GM23338 (cell line): Measurements from ENCODE around the gene PRR12. TPM values are rescaled to one million over a fixed set of nuclear protein-coding genes. Genes with fewer than 3 reads are reported as not detected.

ENCODE experiments used
- ATAC-seq: fragments of 200-7000 bp; cut with Tn5 transposase; 3 replicates; pipeline ENCODE4 v1.9.1; 2020
- DNase-seq: peaks from one replicate; pipeline ENCODE4 v3.0.0-alpha.2; 2015; ENCODE audit warnings: low spot score
- H2AFZ ChIP-seq: fragments of 200-600 bp; sonication (generic); 2 replicates; pipeline ENCODE4 v1.8.0; 2016; ENCODE audit warnings: antibody characterized with exemption, mild to moderate bottlenecking, moderate library complexity
- H3F3A ChIP-seq: fragments of 200-600 bp; sonication (generic); replicated peaks from 2 replicates; pipeline ENCODE4 v1.8.0; 2017; ENCODE audit warnings: antibody characterized with exemption, mixed run types, low read depth
- H3K27ac ChIP-seq: fragments of 200-600 bp; sonication (generic); 2 replicates; pipeline ENCODE4 v1.6.1; 2016; ENCODE audit warnings: low read depth
- H3K27me3 ChIP-seq: fragments of 200-600 bp; sonication (generic); 2 replicates; pipeline ENCODE4 v1.8.0; 2016; ENCODE audit warnings: mild to moderate bottlenecking, mixed run types, moderate library complexity; ENCODE audit not compliant: insufficient read depth
- H3K36me3 ChIP-seq: fragments of 200-600 bp; sonication (generic); 2 replicates; pipeline ENCODE4 v1.8.0; 2016; ENCODE audit warnings: mild to moderate bottlenecking; ENCODE audit not compliant: insufficient read depth
- H3K4me1 ChIP-seq: fragments of 200-600 bp; sonication (generic); 2 replicates; pipeline ENCODE4 v1.8.0; 2016; ENCODE audit warnings: mild to moderate bottlenecking, moderate library complexity; ENCODE audit not compliant: insufficient read depth
- H3K4me2 ChIP-seq: fragments of 200-600 bp; sonication (generic); 2 replicates; pipeline ENCODE4 v1.7.1; 2017; ENCODE audit warnings: mixed run types
- H3K4me3 ChIP-seq: fragments of 200-600 bp; sonication (generic); 2 replicates; pipeline ENCODE4 v1.6.1; 2016; ENCODE audit warnings: mixed run types
- H3K79me2 ChIP-seq: fragments of 200-600 bp; sonication (generic); replicated peaks from 2 replicates; pipeline ENCODE4 v1.8.0; 2017; ENCODE audit warnings: mild to moderate bottlenecking; ENCODE audit not compliant: insufficient read depth
- H3K9me2 ChIP-seq: fragments of 200-600 bp; sonication (generic); 2 replicates; pipeline ENCODE4 v1.8.0; 2017; ENCODE audit not compliant: insufficient read depth
- H4K20me1 ChIP-seq: fragments of 200-600 bp; sonication (generic); replicated peaks from 2 replicates; pipeline ENCODE4 v1.8.0; 2017; ENCODE audit warnings: mild to moderate bottlenecking; ENCODE audit not compliant: insufficient read depth
- H3K27ac Mint-ChIP-seq: 2 replicates; pipeline ENCODE4 v1.8.0; 2020; ENCODE audit warnings: inconsistent platforms, mild to moderate bottlenecking, moderate library complexity, mixed read lengths
- H3K27me3 Mint-ChIP-seq: 3 replicates; pipeline ENCODE4 v1.8.0; 2022; ENCODE audit warnings: low read depth, mild to moderate bottlenecking, moderate library complexity, mixed read lengths, inconsistent platforms; ENCODE audit not compliant: insufficient read depth, poor library complexity
- H3K36me3 Mint-ChIP-seq: 3 replicates; pipeline ENCODE4 v1.8.0; 2021; ENCODE audit warnings: low read depth, mild to moderate bottlenecking, inconsistent platforms, moderate library complexity, mixed read lengths
- H3K4me1 Mint-ChIP-seq: 3 replicates; pipeline ENCODE4 v1.8.0; 2020; ENCODE audit warnings: mild to moderate bottlenecking, inconsistent platforms, mixed read lengths
- H3K4me3 Mint-ChIP-seq: 3 replicates; pipeline ENCODE4 v1.8.0; 2021; ENCODE audit warnings: moderate library complexity, mild to moderate bottlenecking, inconsistent platforms, mixed read lengths
- H3K9me3 Mint-ChIP-seq: 3 replicates; pipeline ENCODE4 v1.8.0; 2020; ENCODE audit warnings: moderate library complexity, mild to moderate bottlenecking, inconsistent platforms, mixed read lengths
- EZH2phosphoT487 ChIP-seq: fragments of 200-600 bp; sonication (generic); IDR thresholded peaks from one replicate; pipeline ENCODE4 v1.8.1; 2018; ENCODE audit warnings: antibody characterized with exemption; ENCODE audit not compliant: unreplicated experiment
- JUNB ChIP-seq: IDR thresholded peaks from one replicate; pipeline ENCODE4 v1.6.1; 2016; ENCODE audit warnings: antibody characterized with exemption; ENCODE audit not compliant: unreplicated experiment
- NANOG ChIP-seq: IDR thresholded peaks from 2 replicates; pipeline ENCODE4 v1.6.1; 2016; ENCODE audit warnings: antibody characterized with exemption, borderline replicate concordance
- STAT1 ChIP-seq: IDR thresholded peaks from one replicate; pipeline ENCODE4 v1.6.1; 2016; ENCODE audit warnings: antibody characterized with exemption; ENCODE audit not compliant: unreplicated experiment
- ZNF114 ChIP-seq: fragments of 250-450 bp; sonication (Bioruptor Pico); IDR thresholded peaks from 2 replicates; pipeline ENCODE4 v1.5.0; 2020; ENCODE audit warnings: mild to moderate bottlenecking, moderate library complexity
- ZNF331 ChIP-seq: fragments of 250-450 bp; sonication (Bioruptor Pico); IDR thresholded peaks from 2 replicates; pipeline ENCODE4 v1.5.0; 2020; ENCODE audit warnings: low read depth, mild to moderate bottlenecking, moderate library complexity
- polyA plus RNA-seq: library from polyadenylated mRNA; unstranded; fragments of >200 nt; fragmentation: Nextera tagmentation; extraction: Ambion mirVana; gene quantifications from 2 replicates; pipeline ENCODE4 v1.2.1, GENCODE V29; 2016
- total RNA-seq: library from RNA; depleted of rRNA; stranded (reverse); fragments of >200 nt; shearing (Covaris generic); gene quantifications from 2 replicates; pipeline ENCODE4 v1.2.3, GENCODE V29; 2014
- TF ChIP-seq, protein P1 (sequence below): fragments of 250-450 bp; sonication (Bioruptor Pico); IDR thresholded peaks from 2 replicates; pipeline ENCODE4 v1.5.0; 2020; ENCODE audit warnings: mild to moderate bottlenecking, moderate library complexity

The PRR12 gene
- total and polyA plus RNA-seq, 2 experiments from 2014 or later = 8.6 to 41.6 TPM

GRCh38 chr19:49651820-49652550 lies 61.0 kb downstream of the PRR12 start:
- Histone ChIP-seq H3K9me2 (no peaks in the 10 kb centered on the region), H3K27ac (no peak overlapping the region), H3K79me2 (no peaks in the 10 kb centered on the region), H3K4me3 (no peak overlapping the region), H3K4me2 (no peak overlapping the region), H3F3A (no peaks in the 10 kb centered on the region; the same call in 1 of the 2 replicates), H4K20me1 (no peaks in the 10 kb centered on the region; the same call in none of the 2 replicates), H3K36me3 (peaks cover 13% of the 10 kb centered on the region), H3K4me1 (no peaks in the 10 kb centered on the region), H3K27me3 (no peaks in the 10 kb centered on the region), H2AFZ (no peak overlapping the region)
- ATAC-seq (no peak; the same call in 2 of the 3 replicates), DNase-seq (peak; percentile 31)
- H3K27ac Mint-ChIP-seq = no peak overlapping the region
- TF ChIP-seq NANOG = no peak
- TF ChIP-seq ZNF114 (CRISPR knock-in tag) = no peak
- TF ChIP-seq, protein P1, sequence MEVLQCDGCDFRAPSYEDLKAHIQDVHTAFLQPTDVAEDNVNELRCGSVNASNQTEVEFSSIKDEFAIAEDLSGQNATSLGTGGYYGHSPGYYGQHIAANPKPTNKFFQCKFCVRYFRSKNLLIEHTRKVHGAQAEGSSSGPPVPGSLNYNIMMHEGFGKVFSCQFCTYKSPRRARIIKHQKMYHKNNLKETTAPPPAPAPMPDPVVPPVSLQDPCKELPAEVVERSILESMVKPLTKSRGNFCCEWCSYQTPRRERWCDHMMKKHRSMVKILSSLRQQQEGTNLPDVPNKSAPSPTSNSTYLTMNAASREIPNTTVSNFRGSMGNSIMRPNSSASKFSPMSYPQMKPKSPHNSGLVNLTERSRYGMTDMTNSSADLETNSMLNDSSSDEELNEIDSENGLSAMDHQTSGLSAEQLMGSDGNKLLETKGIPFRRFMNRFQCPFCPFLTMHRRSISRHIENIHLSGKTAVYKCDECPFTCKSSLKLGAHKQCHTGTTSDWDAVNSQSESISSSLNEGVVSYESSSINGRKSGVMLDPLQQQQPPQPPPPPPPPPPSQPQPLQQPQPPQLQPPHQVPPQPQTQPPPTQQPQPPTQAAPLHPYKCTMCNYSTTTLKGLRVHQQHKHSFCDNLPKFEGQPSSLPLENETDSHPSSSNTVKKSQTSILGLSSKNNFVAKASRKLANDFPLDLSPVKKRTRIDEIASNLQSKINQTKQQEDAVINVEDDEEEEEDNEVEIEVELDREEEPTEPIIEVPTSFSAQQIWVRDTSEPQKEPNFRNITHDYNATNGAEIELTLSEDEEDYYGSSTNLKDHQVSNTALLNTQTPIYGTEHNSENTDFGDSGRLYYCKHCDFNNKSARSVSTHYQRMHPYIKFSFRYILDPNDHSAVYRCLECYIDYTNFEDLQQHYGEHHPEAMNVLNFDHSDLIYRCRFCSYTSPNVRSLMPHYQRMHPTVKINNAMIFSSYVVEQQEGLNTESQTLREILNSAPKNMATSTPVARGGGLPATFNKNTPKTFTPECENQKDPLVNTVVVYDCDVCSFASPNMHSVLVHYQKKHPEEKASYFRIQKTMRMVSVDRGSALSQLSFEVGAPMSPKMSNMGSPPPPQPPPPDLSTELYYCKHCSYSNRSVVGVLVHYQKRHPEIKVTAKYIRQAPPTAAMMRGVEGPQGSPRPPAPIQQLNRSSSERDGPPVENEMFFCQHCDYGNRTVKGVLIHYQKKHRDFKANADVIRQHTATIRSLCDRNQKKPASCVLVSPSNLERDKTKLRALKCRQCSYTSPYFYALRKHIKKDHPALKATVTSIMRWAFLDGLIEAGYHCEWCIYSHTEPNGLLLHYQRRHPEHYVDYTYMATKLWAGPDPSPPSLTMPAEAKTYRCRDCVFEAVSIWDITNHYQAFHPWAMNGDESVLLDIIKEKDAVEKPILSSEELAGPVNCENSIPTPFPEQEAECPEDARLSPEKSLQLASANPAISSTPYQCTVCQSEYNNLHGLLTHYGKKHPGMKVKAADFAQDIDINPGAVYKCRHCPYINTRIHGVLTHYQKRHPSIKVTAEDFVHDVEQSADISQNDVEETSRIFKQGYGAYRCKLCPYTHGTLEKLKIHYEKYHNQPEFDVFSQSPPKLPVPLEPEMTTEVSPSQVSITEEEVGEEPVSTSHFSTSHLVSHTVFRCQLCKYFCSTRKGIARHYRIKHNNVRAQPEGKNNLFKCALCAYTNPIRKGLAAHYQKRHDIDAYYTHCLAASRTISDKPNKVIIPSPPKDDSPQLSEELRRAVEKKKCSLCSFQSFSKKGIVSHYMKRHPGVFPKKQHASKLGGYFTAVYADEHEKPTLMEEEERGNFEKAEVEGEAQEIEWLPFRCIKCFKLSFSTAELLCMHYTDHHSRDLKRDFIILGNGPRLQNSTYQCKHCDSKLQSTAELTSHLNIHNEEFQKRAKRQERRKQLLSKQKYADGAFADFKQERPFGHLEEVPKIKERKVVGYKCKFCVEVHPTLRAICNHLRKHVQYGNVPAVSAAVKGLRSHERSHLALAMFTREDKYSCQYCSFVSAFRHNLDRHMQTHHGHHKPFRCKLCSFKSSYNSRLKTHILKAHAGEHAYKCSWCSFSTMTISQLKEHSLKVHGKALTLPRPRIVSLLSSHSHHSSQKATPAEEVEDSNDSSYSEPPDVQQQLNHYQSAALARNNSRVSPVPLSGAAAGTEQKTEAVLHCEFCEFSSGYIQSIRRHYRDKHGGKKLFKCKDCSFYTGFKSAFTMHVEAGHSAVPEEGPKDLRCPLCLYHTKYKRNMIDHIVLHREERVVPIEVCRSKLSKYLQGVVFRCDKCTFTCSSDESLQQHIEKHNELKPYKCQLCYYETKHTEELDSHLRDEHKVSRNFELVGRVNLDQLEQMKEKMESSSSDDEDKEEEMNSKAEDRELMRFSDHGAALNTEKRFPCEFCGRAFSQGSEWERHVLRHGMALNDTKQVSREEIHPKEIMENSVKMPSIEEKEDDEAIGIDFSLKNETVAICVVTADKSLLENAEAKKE = no peak
- no peak for TF ChIP-seq ZNF331 (CRISPR knock-in tag)
- no peak for TF ChIP-seq JUNB
- no peak for TF ChIP-seq EZH2phosphoT487
- TF ChIP-seq STAT1 = no peak
- peaks cover 55% of the 10 kb centered on the region for H3K36me3 Mint-ChIP-seq
- no peaks in the 10 kb centered on the region for H3K9me3 Mint-ChIP-seq
- H3K27me3 Mint-ChIP-seq = peaks cover 6% of the 10 kb centered on the region
- H3K4me3 Mint-ChIP-seq = no peak overlapping the region
- H3K4me1 Mint-ChIP-seq = peaks cover 7% of the 10 kb centered on the region
